HG02571 (cell line): ENCODE data around the gene SWI5.
A peak's percentile ranks its signal among the peaks of the same experiment; 100 is the strongest.

Experiments
- ATAC-seq: cut with Tn5 transposase; IDR thresholded peaks from one replicate; pipeline ENCODE4 v1.9.1; 2021; ENCODE audit warnings: mild to moderate bottlenecking, moderate library complexity; ENCODE audit not compliant: unreplicated experiment

Gene SWI5

DNA sequence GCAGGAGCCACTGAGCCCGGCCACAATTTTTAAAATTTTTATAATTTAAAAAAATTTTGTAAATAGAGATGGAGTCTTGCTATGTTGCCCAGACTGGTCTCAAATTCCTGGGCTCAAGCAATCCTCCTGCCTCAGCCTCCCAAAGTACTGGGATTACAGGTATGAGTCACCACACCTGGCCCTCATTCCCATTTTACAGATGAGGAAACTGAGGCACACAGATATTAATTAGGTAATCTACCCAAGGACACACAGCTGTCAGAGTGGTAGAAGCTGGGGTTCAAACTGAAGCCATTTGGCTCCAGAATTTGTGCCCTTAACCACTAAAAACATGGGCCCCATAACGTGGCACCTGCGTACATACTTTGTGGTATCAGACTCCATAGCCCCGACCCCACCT, 38.6 kb downstream of the SWI5 start:
- ATAC-seq: no peak

DNA sequence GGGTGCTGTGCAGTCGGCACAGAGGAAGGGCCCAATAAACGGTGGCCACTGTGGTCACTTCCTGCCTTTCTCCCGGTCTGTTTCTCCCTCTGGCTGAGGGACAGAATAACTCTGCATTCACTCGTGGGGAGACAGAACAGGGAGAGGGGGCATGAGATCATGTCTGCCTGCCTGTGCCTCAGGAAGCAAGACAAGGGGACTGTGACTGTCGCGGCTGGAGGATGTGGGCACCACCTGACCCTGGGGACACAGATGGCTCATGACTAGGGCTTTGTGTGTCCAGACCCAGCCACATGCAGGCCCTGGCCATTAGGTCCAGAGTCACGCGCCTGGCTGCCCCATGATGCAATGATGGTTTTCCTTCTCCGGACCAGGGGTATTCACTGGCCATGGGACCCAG, 40.3 kb downstream of the SWI5 start:
- no peak for ATAC-seq

DNA sequence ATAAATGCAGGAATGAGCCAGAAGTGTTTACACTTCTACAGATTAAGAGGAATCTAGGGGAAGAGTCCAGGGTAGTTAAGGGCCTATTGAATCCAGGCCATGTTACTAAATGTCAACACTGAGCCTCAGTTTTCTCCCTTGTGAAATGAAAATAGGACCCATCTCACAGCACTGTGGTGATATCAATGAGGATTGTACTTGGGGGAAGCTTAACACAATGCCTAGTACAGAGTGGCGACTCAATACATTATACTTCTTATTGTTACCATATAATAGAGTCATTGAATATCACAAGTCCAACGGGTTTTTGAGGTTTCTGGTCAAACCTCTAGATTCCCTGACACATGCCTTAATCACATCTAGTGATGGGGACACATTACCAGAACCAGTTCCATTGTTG, 41.6 kb downstream of the SWI5 start:
- no peak for ATAC-seq

DNA sequence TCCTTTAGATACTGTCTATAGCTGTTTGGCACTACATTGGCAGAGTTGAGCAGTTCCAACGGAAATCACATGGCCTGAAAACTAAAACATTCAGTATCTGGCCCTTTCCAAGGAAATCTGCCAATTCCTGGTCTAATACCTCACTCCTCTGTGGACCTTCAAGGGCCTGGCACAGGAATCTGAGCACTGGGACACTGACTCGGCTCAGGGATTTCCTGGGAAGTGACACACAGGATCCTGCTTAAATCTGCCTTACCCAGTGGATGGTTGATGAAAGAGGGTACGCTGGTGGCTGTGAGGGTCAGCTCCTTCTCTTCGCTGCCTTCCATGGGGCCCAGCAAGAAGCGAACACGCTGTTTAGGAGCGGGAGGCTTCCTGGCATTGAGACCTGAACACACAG, 45.3 kb downstream of the SWI5 start:
- ATAC-seq: no peak

GRCh38 chr9:128321879-128322403, 45.9 kb downstream of the SWI5 start:
- no peak for ATAC-seq

- peak; percentile 77 for ATAC-seq
Measured at GRCh38 chr9:128322404-128323211, 46.5 kb downstream of the SWI5 start, which contains the start of the genes COQ4 and TRUB2. COQ4 (plus strand) TSS chr9:128322839; CDS start chr9:128322859, 20 bp downstream. TRUB2 (minus strand) TSS chr9:128322447; CDS start chr9:128322408, 39 bp downstream.

- no peak for ATAC-seq
Measured at GRCh38 chr9:128323212-128323730, 47.2 kb downstream of the SWI5 start.

DNA sequence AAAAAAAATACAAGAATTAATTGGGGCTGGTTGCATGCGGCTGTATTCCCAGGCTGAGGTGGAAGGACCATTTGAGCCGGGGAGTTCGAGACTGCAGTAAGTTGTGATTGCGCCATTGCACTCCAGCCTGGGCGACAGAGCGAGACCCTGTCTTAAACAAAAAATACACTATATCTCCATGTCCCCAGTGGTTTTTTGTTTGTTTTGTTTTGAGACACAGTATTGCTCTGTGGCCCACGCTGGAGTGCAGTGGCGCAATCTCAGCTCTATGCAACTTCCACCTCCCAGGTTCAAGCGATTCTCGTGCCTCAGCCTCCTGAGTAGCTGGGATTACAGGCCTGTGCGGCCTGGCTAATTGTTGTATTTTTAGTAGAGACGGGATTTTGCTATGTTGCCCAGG, 47.7 kb downstream of the SWI5 start:
- no peak for ATAC-seq

DNA sequence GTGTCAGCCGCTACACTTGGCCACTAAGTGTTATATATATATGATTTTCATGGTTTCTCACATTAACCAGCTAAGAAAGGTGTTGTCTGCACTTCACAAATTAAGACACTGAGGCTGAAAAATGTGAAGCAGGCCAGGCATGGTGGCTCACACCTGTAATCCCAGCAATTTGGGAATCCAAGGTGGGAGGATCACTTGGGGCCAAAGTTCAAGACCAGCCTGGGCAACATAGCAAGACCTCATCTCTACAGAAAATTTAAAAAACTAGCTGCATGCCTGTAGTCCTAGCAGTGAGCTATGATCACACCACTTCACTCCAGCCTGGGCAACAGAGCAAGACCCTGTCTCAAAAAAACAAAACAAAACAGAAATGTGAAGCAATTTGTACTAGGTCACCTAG, 48.3 kb downstream of the SWI5 start:
- ATAC-seq: no peak

- no peak for ATAC-seq
Measured at GRCh38 chr9:128325629-128326028, 49.6 kb downstream of the SWI5 start.

DNA sequence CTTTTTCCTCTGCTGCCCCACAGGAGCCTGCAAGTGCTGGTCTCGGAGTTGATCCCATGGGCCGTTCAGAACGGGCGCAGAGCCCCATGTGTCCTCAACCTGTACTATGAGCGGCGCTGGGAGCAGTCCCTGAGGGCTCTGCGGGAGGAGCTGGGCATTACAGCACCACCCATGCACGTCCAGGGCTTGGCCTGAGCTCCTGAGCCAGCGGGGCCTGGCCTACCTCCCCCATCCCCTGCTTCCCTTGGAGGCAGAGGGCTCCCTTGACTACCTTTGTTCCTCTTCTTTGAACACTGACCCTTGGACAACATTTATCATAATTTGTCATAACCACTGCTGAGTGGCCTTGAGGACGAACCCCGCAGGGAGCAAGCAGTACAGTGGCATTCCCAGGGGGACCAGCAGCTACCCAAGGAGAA, 57.4 kb downstream of the SWI5 start:
- no peak for ATAC-seq

GRCh38 chr9:128335161-128335560, 59.1 kb downstream of the SWI5 start:
- no peak for ATAC-seq

- ATAC-seq: no peak
Measured at GRCh38 chr9:128335914-128336313, 59.8 kb downstream of the SWI5 start.

GRCh38 chr9:128337936-128338335, 61.9 kb downstream of the SWI5 start:
- ATAC-seq: no peak
